ENCODE measurements around the gene DOCK8. TPM values are rescaled to one million over a fixed set of nuclear protein-coding genes. Genes with fewer than 3 reads are reported as not detected.

The DOCK8 gene
- total RNA-seq, 1 donor from 2014 or later = 0.22 TPM

DNA sequence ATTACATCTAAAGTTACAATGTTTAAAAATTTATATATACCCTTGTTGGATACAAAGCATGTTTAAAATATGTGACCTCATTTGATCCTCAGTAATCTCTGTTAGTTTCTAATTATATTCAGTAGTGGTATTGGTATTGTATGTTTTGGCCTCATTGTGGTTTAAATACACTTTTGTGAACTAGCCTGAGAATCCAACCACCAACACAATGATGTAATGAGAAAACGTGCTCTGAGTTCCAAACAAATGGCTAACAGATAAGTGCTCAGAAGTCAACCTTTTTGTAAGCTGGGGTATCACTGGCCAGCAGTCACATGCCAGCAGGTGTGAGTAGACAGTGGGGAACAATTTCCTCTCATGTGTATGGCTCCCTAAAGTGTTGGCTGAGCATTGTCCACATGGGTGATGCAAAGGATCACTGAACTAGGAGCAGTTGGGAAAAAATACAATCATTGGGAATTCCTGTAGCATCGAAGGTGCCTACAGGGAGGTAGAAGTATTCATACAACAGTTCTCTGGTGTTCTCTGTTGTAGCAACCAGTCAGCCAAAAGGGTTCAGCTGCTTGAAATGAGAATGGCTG is 56.1 kb downstream of the DOCK8 start:
- H3K27ac Mint-ChIP-seq (ENCODE audit: unreplicated experiment) = no peak overlapping the region
- H3K27me3 Mint-ChIP-seq (ENCODE audit: unreplicated experiment) = no peaks in the 10 kb centered on the region
- TF ChIP-seq, protein P1, sequence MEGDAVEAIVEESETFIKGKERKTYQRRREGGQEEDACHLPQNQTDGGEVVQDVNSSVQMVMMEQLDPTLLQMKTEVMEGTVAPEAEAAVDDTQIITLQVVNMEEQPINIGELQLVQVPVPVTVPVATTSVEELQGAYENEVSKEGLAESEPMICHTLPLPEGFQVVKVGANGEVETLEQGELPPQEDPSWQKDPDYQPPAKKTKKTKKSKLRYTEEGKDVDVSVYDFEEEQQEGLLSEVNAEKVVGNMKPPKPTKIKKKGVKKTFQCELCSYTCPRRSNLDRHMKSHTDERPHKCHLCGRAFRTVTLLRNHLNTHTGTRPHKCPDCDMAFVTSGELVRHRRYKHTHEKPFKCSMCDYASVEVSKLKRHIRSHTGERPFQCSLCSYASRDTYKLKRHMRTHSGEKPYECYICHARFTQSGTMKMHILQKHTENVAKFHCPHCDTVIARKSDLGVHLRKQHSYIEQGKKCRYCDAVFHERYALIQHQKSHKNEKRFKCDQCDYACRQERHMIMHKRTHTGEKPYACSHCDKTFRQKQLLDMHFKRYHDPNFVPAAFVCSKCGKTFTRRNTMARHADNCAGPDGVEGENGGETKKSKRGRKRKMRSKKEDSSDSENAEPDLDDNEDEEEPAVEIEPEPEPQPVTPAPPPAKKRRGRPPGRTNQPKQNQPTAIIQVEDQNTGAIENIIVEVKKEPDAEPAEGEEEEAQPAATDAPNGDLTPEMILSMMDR (IDR thresholded peaks at IDR 0.05; ENCODE audit: partially characterized antibody, unreplicated experiment) = no peak
- H3K4me1 Mint-ChIP-seq (ENCODE audit: low read depth, unreplicated experiment) = no peaks in the 10 kb centered on the region
- DNase-seq = no peak
- H3K4me3 Mint-ChIP-seq (ENCODE audit: unreplicated experiment) = no peak overlapping the region
- H3K36me3 Mint-ChIP-seq (ENCODE audit: unreplicated experiment) = no peaks in the 10 kb centered on the region
- H3K9me3 Mint-ChIP-seq (ENCODE audit: unreplicated experiment) = no peaks in the 10 kb centered on the region

DNA sequence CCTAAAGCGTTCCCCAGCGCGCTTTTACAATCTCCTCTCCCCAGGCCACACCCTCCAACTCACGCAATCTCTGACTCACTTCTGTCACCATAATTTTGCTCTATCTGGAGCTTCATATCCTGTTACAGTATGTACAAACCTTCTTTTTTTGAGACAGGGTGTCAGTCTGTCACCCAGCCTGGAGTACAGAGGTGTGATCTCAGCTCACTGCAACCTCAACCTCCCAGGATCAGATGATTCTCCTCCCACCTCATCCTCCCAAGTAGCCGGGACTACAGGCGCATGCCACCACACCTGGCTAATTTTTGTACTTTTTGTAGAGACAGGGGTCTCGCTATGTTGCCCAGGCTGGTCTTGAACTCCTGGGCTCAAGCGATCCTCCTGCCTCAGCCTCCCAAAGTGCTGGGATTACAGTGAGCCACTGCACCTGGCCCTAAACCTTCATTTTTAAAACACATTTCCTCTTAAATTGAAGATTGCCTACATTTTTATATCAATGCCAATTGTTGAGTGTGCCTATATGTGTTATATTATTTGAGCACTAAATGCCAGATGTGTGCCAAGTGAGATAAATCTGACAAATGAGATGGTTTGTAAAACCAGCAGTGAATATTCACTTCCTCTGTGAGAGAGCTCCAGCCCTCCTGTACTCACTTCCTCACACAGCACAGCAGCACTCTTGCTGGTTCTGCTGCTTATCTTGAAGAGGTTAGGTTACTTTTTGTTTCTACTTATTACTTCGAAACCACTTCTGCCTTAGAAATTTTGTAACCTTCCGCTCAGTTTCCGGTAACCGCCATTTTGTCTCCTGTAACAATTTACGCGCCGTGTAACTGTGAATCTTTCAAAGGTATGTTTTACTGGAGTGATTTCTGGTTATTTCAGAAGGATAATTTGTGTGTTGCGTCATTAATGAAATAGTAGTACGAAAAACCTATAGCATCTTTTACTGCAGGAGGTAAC is 57.9 kb downstream of the DOCK8 start:
- Mint-ChIP-seq H3K9me3 (ENCODE audit: unreplicated experiment) (no peaks in the 10 kb centered on the region), H3K4me3 (ENCODE audit: unreplicated experiment) (no peak overlapping the region), H3K27me3 (ENCODE audit: unreplicated experiment) (no peaks in the 10 kb centered on the region), H3K4me1 (ENCODE audit: low read depth, unreplicated experiment) (no peaks in the 10 kb centered on the region), H3K27ac (ENCODE audit: unreplicated experiment) (no peak overlapping the region), H3K36me3 (ENCODE audit: unreplicated experiment) (no peaks in the 10 kb centered on the region)
- TF ChIP-seq, protein P1 (IDR thresholded peaks at IDR 0.05; ENCODE audit: partially characterized antibody, unreplicated experiment) = no peak
- DNase-seq = no peak

DNA sequence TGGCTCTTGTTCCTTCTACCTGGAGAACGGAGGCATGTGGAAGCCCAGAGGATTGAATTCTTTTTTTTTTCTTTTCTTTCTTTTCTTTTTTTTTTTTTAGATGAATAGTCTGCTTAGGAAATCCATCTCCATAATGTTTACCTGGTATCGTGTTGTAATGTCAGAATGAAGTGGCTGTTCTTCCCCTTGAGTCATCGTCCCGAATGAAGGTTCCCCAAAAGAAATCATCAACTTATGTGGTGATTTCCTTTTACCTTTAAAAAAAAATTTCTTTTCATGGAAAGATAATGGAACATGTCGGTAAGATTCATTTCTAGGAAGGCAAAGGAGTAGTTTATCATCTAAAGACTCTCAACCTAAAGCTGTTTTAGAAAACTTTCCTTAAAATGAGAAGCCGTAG is 59.7 kb downstream of the DOCK8 start:
- Mint-ChIP-seq H3K27me3 (ENCODE audit: unreplicated experiment) (no peaks in the 10 kb centered on the region), H3K4me1 (ENCODE audit: low read depth, unreplicated experiment) (no peaks in the 10 kb centered on the region), H3K27ac (ENCODE audit: unreplicated experiment) (no peak overlapping the region), H3K4me3 (ENCODE audit: unreplicated experiment) (no peak overlapping the region), H3K36me3 (ENCODE audit: unreplicated experiment) (no peaks in the 10 kb centered on the region), H3K9me3 (ENCODE audit: unreplicated experiment) (no peaks in the 10 kb centered on the region)
- TF ChIP-seq, protein P1 (IDR thresholded peaks at IDR 0.05; ENCODE audit: partially characterized antibody, unreplicated experiment) = no peak
- DNase-seq = no peak

DNA sequence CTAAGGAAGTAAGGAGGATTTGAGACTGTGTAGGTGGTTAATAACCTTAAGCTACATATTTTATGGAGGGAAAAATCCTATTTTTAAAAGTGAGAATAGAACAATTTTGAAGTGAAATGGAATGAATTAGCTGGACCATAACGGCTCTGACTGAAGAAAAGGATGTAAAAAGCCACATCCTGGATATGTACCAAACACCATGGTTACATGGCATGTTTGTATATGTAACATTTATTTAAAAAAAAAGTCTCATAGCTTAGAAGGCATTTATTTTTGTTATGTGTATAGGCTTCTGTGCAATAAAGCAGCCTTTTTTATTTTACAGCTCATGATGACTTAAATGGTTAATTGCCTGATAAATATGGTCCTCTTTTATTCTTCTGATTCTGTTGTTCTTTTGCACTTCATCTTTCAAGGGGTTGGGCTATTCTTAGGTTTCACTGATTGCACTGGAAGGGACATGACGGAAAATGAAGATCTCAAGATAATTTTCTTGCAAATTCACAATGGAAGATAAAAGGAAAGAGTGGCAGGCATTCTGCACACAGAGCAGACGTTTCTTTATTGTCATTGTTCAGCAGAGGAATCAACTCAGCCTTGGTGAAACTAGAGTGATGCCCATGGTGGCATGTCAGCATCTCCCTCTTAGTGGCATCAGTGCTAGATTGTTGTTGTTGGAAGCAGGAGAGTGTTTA is 63.1 kb downstream of the DOCK8 start:
- H3K27ac Mint-ChIP-seq (ENCODE audit: unreplicated experiment) = no peak overlapping the region
- no peaks in the 10 kb centered on the region for H3K36me3 Mint-ChIP-seq (ENCODE audit: unreplicated experiment)
- no peaks in the 10 kb centered on the region for H3K27me3 Mint-ChIP-seq (ENCODE audit: unreplicated experiment)
- H3K9me3 Mint-ChIP-seq (ENCODE audit: unreplicated experiment) = no peaks in the 10 kb centered on the region
- H3K4me1 Mint-ChIP-seq (ENCODE audit: low read depth, unreplicated experiment) = no peaks in the 10 kb centered on the region
- H3K4me3 Mint-ChIP-seq (ENCODE audit: unreplicated experiment) = no peak overlapping the region
- no peak for DNase-seq
- TF ChIP-seq, protein P1 (IDR thresholded peaks at IDR 0.05; ENCODE audit: partially characterized antibody, unreplicated experiment) = no peak

Data from glutamatergic neuron (in vitro differentiated cells).